Stimulated activated naive CD8-positive, alpha-beta T cell treated with anti-CD3 and anti-CD28 coated beads, Interleukin-15, amount 100 ng/mL, for 72 hours (primary cell): ENCODE results near the gene KRTAP25-1.

ENCODE experiments used
- ATAC-seq: fragments of 150-1000 bp; cut with Tn5 transposase; 2 replicates; pipeline ENCODE4 v1.10.0; 2021; ENCODE audit warnings: mild to moderate bottlenecking, moderate library complexity
- DNase-seq, 2 donors: peaks; one replicate each; pipeline ENCODE4 v3.0.0; 2021 to 2022
- H3K27ac Mint-ChIP-seq, 2 donors: one replicate each; pipeline ENCODE4 v1.8.0; 2022; ENCODE audit warnings: mild to moderate bottlenecking in 2 of 2, mixed read lengths in 2 of 2, moderate library complexity in 2 of 2
- H3K27me3 Mint-ChIP-seq: one replicate; pipeline ENCODE4 v1.8.0; 2022; ENCODE audit warnings: mixed read lengths
- H3K4me1 Mint-ChIP-seq: one replicate; pipeline ENCODE4 v1.8.0; 2022; ENCODE audit warnings: mild to moderate bottlenecking, mixed read lengths
- H3K4me3 Mint-ChIP-seq, 2 donors: one replicate each; pipeline ENCODE4 v1.8.0; 2022; ENCODE audit warnings: mild to moderate bottlenecking in 2 of 2, mixed read lengths in 2 of 2, moderate library complexity in 1 of 2
- H3K9me3 Mint-ChIP-seq, 2 donors: one replicate each; pipeline ENCODE4 v1.8.0; 2022; ENCODE audit warnings: mixed read lengths in 2 of 2

Gene KRTAP25-1

DNA sequence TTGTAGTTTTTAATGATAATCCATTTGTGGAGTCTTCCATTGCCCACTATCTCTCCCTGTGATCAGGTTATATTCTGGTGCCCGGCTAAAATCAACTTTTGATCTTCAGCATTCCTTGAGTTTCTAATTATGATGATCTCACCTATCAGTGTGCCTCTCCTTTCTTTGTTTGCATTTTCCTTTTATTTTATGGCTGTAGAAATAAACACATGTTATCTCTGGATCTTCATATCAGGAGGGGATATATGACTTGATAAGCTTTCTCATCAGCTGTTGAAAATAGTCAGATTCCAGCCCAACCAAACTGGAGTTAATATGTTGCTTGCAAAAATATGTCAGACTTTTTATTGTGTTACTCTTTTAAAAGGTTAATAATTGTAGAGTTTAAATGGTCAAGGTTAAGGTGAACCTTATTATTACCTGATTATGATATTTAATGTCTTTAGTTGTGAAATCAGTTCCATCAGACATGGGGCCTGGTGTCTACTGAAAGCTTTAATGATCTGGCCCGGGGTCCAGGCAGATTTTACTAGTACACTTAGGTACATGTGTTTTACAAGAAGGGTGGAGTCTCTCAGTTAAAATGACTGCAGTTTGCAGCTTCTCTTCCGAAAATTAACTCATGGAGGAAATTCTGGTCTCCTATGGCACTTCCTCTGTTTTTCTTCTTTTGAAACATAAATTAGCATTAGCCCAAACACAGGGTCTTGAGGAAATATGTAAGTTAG is 19.3 kb downstream of the KRTAP25-1 start:
- ATAC-seq (no peak), DNase-seq (no peak)
- Mint-ChIP-seq H3K27me3 (peaks cover 11% of the 10 kb centered on the region), H3K4me3 (no peak overlapping the region), H3K27ac (no peak overlapping the region), H3K4me1 (no peaks in the 10 kb centered on the region), H3K9me3 (peaks cover 3 to 13% of the 10 kb centered on the region in 2 donors)

GRCh38 chr21:30268608-30269197 is 20.6 kb downstream of the KRTAP25-1 start:
- no peak for ATAC-seq
- DNase-seq = no peak
- no peak overlapping the region for H3K27ac Mint-ChIP-seq

GRCh38 chr21:30257773-30258172 is 31.5 kb downstream of the KRTAP25-1 start:
- no peaks in the 10 kb centered on the region for H3K4me1 Mint-ChIP-seq
- no peak overlapping the region for H3K27ac Mint-ChIP-seq
- no peak for DNase-seq
- no peaks in the 10 kb centered on the region for H3K9me3 Mint-ChIP-seq
- H3K27me3 Mint-ChIP-seq = no peaks in the 10 kb centered on the region
- ATAC-seq = no peak
- H3K4me3 Mint-ChIP-seq = no peak overlapping the region

More at GRCh38 chr21:30268608-30269197, 20.6 kb downstream of the KRTAP25-1 start:
- Mint-ChIP-seq H3K4me1 (no peaks in the 10 kb centered on the region), H3K9me3 (peaks cover 3 to 13% of the 10 kb centered on the region in 2 donors), H3K4me3 (no peak overlapping the region), H3K27me3 (peaks cover 11% of the 10 kb centered on the region)

DNA sequence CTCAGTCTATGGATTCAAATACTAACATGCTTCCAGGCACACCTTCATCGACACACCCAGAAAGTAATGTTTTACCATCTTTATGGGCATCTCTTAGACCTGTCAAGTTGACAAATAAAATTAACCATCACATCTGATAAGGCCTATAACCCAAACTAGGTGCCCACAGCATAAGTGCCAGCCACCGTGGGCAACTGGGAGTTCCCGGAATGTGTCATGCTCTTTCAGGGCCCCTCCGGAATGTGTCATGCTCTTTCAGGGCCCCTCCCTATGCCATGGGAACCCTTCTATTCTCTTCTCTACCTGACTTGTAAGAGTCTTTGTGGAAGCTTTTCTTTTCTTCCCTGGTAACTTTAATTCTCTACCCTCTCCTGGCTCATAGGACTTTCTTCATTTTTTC is 33.2 kb downstream of the KRTAP25-1 start:
- Mint-ChIP-seq H3K27ac (no peak overlapping the region), H3K4me3 (no peak overlapping the region), H3K27me3 (no peaks in the 10 kb centered on the region), H3K9me3 (no peaks in the 10 kb centered on the region), H3K4me1 (no peaks in the 10 kb centered on the region)
- no peak for ATAC-seq
- DNase-seq = no peak

- H3K4me3 Mint-ChIP-seq = no peak overlapping the region
- H3K9me3 Mint-ChIP-seq = no peaks in the 10 kb centered on the region
- no peak overlapping the region for H3K27ac Mint-ChIP-seq
- no peaks in the 10 kb centered on the region for H3K4me1 Mint-ChIP-seq
- H3K27me3 Mint-ChIP-seq = no peaks in the 10 kb centered on the region
- ATAC-seq (no peak), DNase-seq (no peak)
Observed at GRCh38 chr21:30255679-30256078, 33.6 kb downstream of the KRTAP25-1 start.

- no peak overlapping the region for H3K27ac Mint-ChIP-seq
- H3K4me3 Mint-ChIP-seq = no peak overlapping the region
Observed at GRCh38 chr21:30251781-30252180, 37.5 kb downstream of the KRTAP25-1 start.

GRCh38 chr21:30249936-30250335 is 39.4 kb downstream of the KRTAP25-1 start:
- Mint-ChIP-seq H3K4me1 (no peaks in the 10 kb centered on the region), H3K9me3 (no peaks in the 10 kb centered on the region), H3K27me3 (no peaks in the 10 kb centered on the region), H3K27ac (no peak overlapping the region), H3K4me3 (no peak overlapping the region)
- no peak for DNase-seq
- ATAC-seq = no peak

More at GRCh38 chr21:30251781-30252180, 37.5 kb downstream of the KRTAP25-1 start:
- no peaks in the 10 kb centered on the region for H3K27me3 Mint-ChIP-seq
- no peaks in the 10 kb centered on the region for H3K9me3 Mint-ChIP-seq
- DNase-seq (no peak), ATAC-seq (no peak)
- H3K4me1 Mint-ChIP-seq = no peaks in the 10 kb centered on the region

DNA sequence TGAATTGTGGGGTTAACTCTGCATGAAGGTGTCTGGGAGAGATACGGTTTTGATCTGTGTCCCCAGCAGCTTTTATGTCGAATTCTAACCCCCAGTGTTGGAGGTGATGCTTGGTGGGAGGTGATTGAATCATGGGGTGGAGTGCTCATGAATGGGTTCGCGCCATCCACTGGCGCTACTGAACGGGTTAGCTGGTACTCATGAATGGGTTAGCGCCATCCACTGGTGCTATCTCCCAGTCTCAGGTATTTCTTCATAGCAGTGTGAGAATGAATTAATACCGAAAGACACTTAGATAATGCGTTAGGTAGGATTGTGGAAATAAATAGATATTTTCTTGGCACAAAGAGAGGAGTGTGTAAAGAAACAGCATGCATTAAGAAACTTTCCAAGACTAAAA is 40.5 kb downstream of the KRTAP25-1 start:
- H3K27me3 Mint-ChIP-seq = no peaks in the 10 kb centered on the region
- ATAC-seq (no peak), DNase-seq (no peak)
- H3K27ac Mint-ChIP-seq = no peak overlapping the region
- H3K4me1 Mint-ChIP-seq = no peaks in the 10 kb centered on the region
- no peaks in the 10 kb centered on the region for H3K9me3 Mint-ChIP-seq
- H3K4me3 Mint-ChIP-seq = no peak overlapping the region

DNA sequence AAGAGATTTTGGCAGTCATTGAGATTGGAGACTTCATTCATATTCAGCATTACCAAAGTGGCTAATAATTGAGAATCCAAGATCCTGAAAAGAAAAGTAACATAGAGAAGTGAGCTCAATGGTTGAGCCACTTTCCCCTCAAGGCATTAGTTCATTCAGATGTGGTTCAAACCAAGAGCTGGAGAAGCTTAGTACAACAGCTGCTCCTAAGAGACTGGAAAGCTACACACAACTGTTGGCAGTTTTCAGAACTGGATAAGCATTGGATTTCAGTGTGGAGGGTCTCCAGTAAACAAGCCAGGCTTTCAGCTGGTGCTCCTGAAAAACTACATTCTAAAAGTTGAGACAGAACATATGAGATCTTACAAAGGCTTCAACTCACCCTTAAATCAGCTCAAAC is 44.3 kb downstream of the KRTAP25-1 start:
- H3K4me1 Mint-ChIP-seq = no peaks in the 10 kb centered on the region
- DNase-seq = no peak
- no peaks in the 10 kb centered on the region for H3K27me3 Mint-ChIP-seq
- no peaks in the 10 kb centered on the region for H3K9me3 Mint-ChIP-seq
- H3K4me3 Mint-ChIP-seq = no peak overlapping the region
- ATAC-seq = no peak
- no peak overlapping the region for H3K27ac Mint-ChIP-seq

GRCh38 chr21:30243691-30244090 is 45.6 kb downstream of the KRTAP25-1 start:
- H3K4me1 Mint-ChIP-seq = no peaks in the 10 kb centered on the region
- no peak overlapping the region for H3K27ac Mint-ChIP-seq
- DNase-seq = no peak
- ATAC-seq = no peak
- H3K4me3 Mint-ChIP-seq = no peak overlapping the region
- no peaks in the 10 kb centered on the region for H3K9me3 Mint-ChIP-seq
- H3K27me3 Mint-ChIP-seq = no peaks in the 10 kb centered on the region

DNA sequence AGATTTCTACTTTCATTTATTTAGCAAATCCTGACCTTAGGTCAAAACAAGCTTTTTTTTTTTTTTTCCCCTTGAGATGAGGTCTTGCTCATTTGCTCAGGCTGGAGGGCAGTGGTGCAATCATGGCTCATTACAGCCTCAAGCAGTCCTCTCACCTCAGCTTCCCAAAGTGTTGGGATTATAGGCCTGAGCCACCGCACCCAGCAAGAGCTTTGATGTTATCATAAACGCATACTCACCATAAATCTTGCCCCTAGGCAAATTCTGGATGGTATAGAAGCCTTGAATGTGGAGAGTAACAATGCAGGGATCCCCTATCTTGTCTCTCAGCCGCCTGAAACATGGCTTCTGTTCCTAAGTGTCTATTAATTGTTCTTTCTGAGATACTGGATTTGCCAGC is 48.7 kb downstream of the KRTAP25-1 start:
- DNase-seq (no peak), ATAC-seq (no peak)
- Mint-ChIP-seq H3K9me3 (no peaks in the 10 kb centered on the region), H3K4me1 (no peaks in the 10 kb centered on the region), H3K4me3 (no peak overlapping the region), H3K27ac (no peak overlapping the region), H3K27me3 (no peaks in the 10 kb centered on the region)
